B cell (primary cell): ENCODE data around the gene SLC35F3.

Source experiments
- EZH2 ChIP-seq: IDR thresholded peaks from 2 replicates; pipeline ENCODE4 v1.6.1; 2012; ENCODE audit warnings: borderline replicate concordance, low read depth, mild to moderate bottlenecking, moderate library complexity, low read length; ENCODE audit not compliant: insufficient read depth, poor library complexity, severe bottlenecking
- TF ChIP-seq, protein P1 (sequence below): fragments of 200-600 bp; IDR thresholded peaks from one replicate; pipeline ENCODE4 v1.8.0; 2022; ENCODE audit warnings: antibody characterized with exemption, mild to moderate bottlenecking

DNA sequence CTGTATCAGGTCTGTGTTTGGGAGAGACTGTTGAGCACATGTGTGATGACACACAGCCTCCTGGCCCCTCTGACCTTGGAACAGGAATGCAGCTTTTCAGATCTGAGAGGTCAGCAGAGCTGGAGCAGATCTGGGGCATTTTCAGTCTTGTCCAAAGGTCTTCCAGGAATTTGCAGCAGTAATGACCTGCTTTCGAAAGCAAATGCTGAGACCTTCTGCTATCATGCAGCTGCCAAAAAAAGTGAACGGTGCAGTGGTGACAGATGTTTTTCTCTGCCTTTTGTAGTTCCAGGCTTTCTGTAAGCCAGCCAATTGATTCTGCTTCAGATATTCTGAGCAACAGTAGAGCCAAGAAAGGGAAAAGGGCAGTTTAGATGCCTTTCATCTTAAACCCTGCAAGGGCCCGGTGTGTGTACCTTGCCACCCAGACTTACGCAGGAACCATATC, 331.0 kb downstream of the SLC35F3 start:
- TF ChIP-seq, protein P1, sequence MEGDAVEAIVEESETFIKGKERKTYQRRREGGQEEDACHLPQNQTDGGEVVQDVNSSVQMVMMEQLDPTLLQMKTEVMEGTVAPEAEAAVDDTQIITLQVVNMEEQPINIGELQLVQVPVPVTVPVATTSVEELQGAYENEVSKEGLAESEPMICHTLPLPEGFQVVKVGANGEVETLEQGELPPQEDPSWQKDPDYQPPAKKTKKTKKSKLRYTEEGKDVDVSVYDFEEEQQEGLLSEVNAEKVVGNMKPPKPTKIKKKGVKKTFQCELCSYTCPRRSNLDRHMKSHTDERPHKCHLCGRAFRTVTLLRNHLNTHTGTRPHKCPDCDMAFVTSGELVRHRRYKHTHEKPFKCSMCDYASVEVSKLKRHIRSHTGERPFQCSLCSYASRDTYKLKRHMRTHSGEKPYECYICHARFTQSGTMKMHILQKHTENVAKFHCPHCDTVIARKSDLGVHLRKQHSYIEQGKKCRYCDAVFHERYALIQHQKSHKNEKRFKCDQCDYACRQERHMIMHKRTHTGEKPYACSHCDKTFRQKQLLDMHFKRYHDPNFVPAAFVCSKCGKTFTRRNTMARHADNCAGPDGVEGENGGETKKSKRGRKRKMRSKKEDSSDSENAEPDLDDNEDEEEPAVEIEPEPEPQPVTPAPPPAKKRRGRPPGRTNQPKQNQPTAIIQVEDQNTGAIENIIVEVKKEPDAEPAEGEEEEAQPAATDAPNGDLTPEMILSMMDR: no peak
- no peak for TF ChIP-seq EZH2
